CD4-positive, alpha-beta T cell (primary cell): ENCODE results near the gene C11orf68. TPM values are rescaled to one million over a fixed set of nuclear protein-coding genes. Genes with fewer than 3 reads are reported as not detected.
A peak's percentile ranks its signal among the peaks of the same experiment; 100 is the strongest.

Source experiments
- ATAC-seq: fragments of 200-7000 bp; cut with Tn5 transposase; one replicate; pipeline ENCODE4 v1.10.0; 2022; ENCODE audit warnings: mild to moderate bottlenecking; ENCODE audit not compliant: poor library complexity
- CTCF ChIA-PET: fragments of 350-600 bp; sonication (Branson Sonifier 250); formaldehyde crosslinking; loops from one replicate; lab custom pipeline; 2021; ENCODE audit warnings: antibody characterized with exemption, inconsistent platforms; lab: Charles Lee
- POLR2A ChIA-PET: fragments of 350-600 bp; sonication (Branson Sonifier 250); formaldehyde crosslinking; loops from one replicate; lab custom pipeline; 2021; ENCODE audit warnings: antibody characterized with exemption, inconsistent platforms; lab: Charles Lee
- DNase-seq, 14 experiments: peaks; one replicate each; pipeline ENCODE4 v3.0.0-alpha.2; 2013 to 2020; ENCODE audit warnings: mixed read lengths in 2 of 14
- H3K27ac ChIP-seq, 2 donors: one replicate each; pipeline versions ENCODE4 v1.5.1 to v1.7.0; 2013; ENCODE audit warnings: low read length in 2 of 2, low read depth in 1 of 2, mild to moderate bottlenecking in 1 of 2
- H3K27me3 ChIP-seq, 2 experiments: 1 replicate in 1 of 2; 2 replicates in 1 of 2; pipeline versions ENCODE4 v1.6.1 to v1.7.0; 2013; ENCODE audit warnings: low read length in 2 of 2, control low read depth in 1 of 2, mild to moderate bottlenecking in 1 of 2, moderate library complexity in 1 of 2; ENCODE audit not compliant: insufficient read depth in 2 of 2, control insufficient read depth in 1 of 2
- H3K36me3 ChIP-seq: one replicate; pipeline ENCODE4 v1.6.1; 2013; ENCODE audit warnings: low read length, control low read depth; ENCODE audit not compliant: insufficient read depth
- H3K4me1 ChIP-seq: one replicate; pipeline ENCODE4 v1.6.1; 2013; ENCODE audit warnings: low read length, control low read depth; ENCODE audit not compliant: insufficient read depth
- H3K4me3 ChIP-seq: one replicate; pipeline ENCODE4 v1.5.1; 2013; ENCODE audit warnings: mild to moderate bottlenecking, low read length, moderate library complexity
- H3K9me3 ChIP-seq, 2 experiments: 1 replicate in 1 of 2; 2 replicates in 1 of 2; pipeline versions ENCODE4 v1.6.1 to v1.7.0; 2013; ENCODE audit warnings: low read length in 2 of 2, mild to moderate bottlenecking in 2 of 2, control low read depth in 1 of 2, moderate library complexity in 1 of 2; ENCODE audit not compliant: control insufficient read depth in 1 of 2, insufficient read depth in 1 of 2
- H3K27ac Mint-ChIP-seq: one replicate; pipeline ENCODE4 v1.8.0; 2020; ENCODE audit warnings: mixed read lengths
- H3K27me3 Mint-ChIP-seq: one replicate; pipeline ENCODE4 v1.8.0; 2021; ENCODE audit warnings: mixed read lengths
- H3K36me3 Mint-ChIP-seq: one replicate; pipeline ENCODE4 v1.8.0; 2021; ENCODE audit warnings: low read depth, mixed read lengths
- H3K4me1 Mint-ChIP-seq: one replicate; pipeline ENCODE4 v1.8.0; 2021; ENCODE audit warnings: low read depth, mixed read lengths
- H3K4me3 Mint-ChIP-seq: one replicate; pipeline ENCODE4 v1.8.0; 2020; ENCODE audit warnings: mild to moderate bottlenecking, mixed read lengths
- H3K9me3 Mint-ChIP-seq: one replicate; pipeline ENCODE4 v1.8.0; 2020; ENCODE audit warnings: mixed read lengths
- CTCF ChIP-seq: fragments of 200-600 bp; IDR thresholded peaks from one replicate; pipeline ENCODE4 v1.8.0; 2022; ENCODE audit warnings: antibody characterized with exemption, mild to moderate bottlenecking
- intact Hi-C, 2 experiments: fragments of 100-400 bp; cut with DNase I in 1 of 2; cut with micrococcal nuclease in 1 of 2; formaldehyde crosslinking; loops; one replicate each; pipeline versions ENCODE4 v1.15.1 to v1.9.0; 2023 to 2025; cut with DNase I, micrococcal nuclease
- total RNA-seq, 174 experiments: library from RNA in 2 of 174; stranded (reverse) in 2 of 174; gene quantifications; one replicate each; pipeline ENCODE4 v1.2.3 and lab custom pipeline; 2021 to 2026

C11orf68 gene
- total RNA-seq, 2 experiments from 2014 or later: 13.7 to 13.8 TPM

DNA sequence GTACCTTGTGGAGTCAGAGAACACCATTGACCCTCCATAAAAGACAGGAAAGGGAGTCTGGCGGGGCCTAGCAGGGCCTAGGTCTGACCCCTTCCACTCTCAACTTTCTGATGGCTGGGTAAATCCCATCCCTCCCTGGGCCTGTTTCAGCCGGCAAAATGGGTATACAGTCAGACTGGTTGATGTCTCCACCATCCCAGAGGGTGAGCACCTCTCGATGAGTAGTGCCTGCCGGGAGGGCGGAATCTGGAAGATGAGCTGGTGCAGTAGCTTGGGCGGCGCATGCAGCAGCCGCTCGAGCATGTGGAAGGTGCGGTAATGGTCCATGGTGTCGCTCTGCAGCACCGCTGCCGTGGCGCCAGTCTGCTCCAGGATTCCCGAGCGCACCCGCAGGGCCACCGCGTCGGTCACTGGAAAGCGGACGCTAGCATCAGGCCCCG, 31.1 kb downstream of the C11orf68 start:
- peak overlapping the region; percentile 93 for H3K4me3 ChIP-seq
- peaks cover 62% of the 10 kb centered on the region for H3K4me1 ChIP-seq
- H3K27me3 ChIP-seq: no peaks in the 10 kb centered on the region
- H3K27me3 Mint-ChIP-seq: no peaks in the 10 kb centered on the region
- peaks cover 48% of the 10 kb centered on the region for H3K36me3 Mint-ChIP-seq
- H3K4me3 Mint-ChIP-seq: peak overlapping the region; percentile 87
- TF ChIP-seq CTCF: no peak
- intact Hi-C loops: loop anchor here (1.0 to 10.0 kb wide), 9 partner anchors 15 to 173 kb away; partner anchors contain the start of genes C11orf68 (in 2 of the 2), DRAP1 (in 2 of the 2), BANF1 (in 1 of the 2) and CFL1 (in 1 of the 2)
- peak overlapping the region; percentile 88 to 91 for H3K27ac ChIP-seq
- peak overlapping the region; percentile 95 for H3K27ac Mint-ChIP-seq
- ATAC-seq: no peak
- peaks cover 29% of the 10 kb centered on the region for H3K36me3 ChIP-seq
- ChIA-PET POLR2A (interaction anchor here (0.6 to 5.8 kb wide), 17 partner anchors 12 to 388 kb away, joined by 3 to 248 read pairs (median 17); partner anchors contain the start of genes AP5B1, C11orf68, CFL1 and DRAP1), CTCF (interaction anchor here (0.5 to 5.2 kb wide), 27 partner anchors 7 to 346 kb away, joined by 3 to 80 read pairs (median 8); partner anchors contain the start of genes AP5B1, BANF1, C11orf68 and CFL1)
- H3K4me1 Mint-ChIP-seq: peaks cover 58% of the 10 kb centered on the region
- DNase-seq: no peak
- H3K9me3 Mint-ChIP-seq: no peaks in the 10 kb centered on the region
- H3K9me3 ChIP-seq: no peaks in the 10 kb centered on the region

GRCh38 chr11:65886826-65887722, 31.8 kb downstream of the C11orf68 start:
- intact Hi-C loops: loop anchor here in 1 of 2 experiments (10.0 kb wide), 1 partner anchor 172 kb away; the partner anchor contains the start of gene KAT5
- POLR2A ChIA-PET: interaction anchor here (1.0 to 5.2 kb wide), 5 partner anchors 13 to 36 kb away, joined by 4 to 248 read pairs (median 80); partner anchors contain the start of genes C11orf68, CFL1, DRAP1 and FOSL1
- Histone ChIP-seq H3K27me3 (no peaks in the 10 kb centered on the region), H3K36me3 (peaks cover 35% of the 10 kb centered on the region), H3K27ac (peak overlapping the region; percentile 88 to 91), H3K4me3 (peak overlapping the region; percentile 93), H3K9me3 (no peaks in the 10 kb centered on the region), H3K4me1 (peaks cover 55% of the 10 kb centered on the region)
- Mint-ChIP-seq H3K4me3 (peak overlapping the region; percentile 87), H3K4me1 (peaks cover 51% of the 10 kb centered on the region), H3K36me3 (peaks cover 53% of the 10 kb centered on the region), H3K27me3 (no peaks in the 10 kb centered on the region), H3K27ac (peak overlapping the region; percentile 95), H3K9me3 (no peaks in the 10 kb centered on the region)
- ATAC-seq (no peak), DNase-seq (peak in 1 of 14 experiments; percentile 38)
- no peak for TF ChIP-seq CTCF
- CTCF ChIA-PET: interaction anchor here (1.5 to 5.2 kb wide), 6 partner anchors 16 to 175 kb away, joined by 9 to 80 read pairs (median 16); partner anchors contain the start of genes C11orf68, CFL1, DRAP1 and KAT5
